HepG2 (cell line): ENCODE results near the gene MSL3B.

Experiments
- ATRX ChIP-seq: sonication (generic); formaldehyde crosslinking; IDR thresholded peaks from 2 replicates; pipeline ENCODE4 v1.4.0; 2020; ENCODE audit warnings: missing genetic modification reagents, borderline replicate concordance
- CCAR2 ChIP-seq: fragments of 200-400 bp; formaldehyde crosslinking; optimal IDR thresholded peaks from 2 replicates; pipeline ENCODE3; 2018; ENCODE audit warnings: low read depth, mild to moderate bottlenecking, low read length, moderate library complexity
- CSRNP2 ChIP-seq: sonication (generic); formaldehyde crosslinking; conservative IDR thresholded peaks from 2 replicates; pipeline ENCODE4 v1.8.0; 2022; ENCODE audit warnings: low read depth, missing genetic modification reagents
- DNMT1 ChIP-seq: sonication (generic); formaldehyde crosslinking; IDR thresholded peaks from 2 replicates; pipeline ENCODE4 v1.5.1; 2020; ENCODE audit warnings: mild to moderate bottlenecking, missing genetic modification reagents
- DPF2 ChIP-seq: sonication (generic); formaldehyde crosslinking; IDR thresholded peaks from 2 replicates; pipeline ENCODE4 v1.4.0; 2020; ENCODE audit warnings: mild to moderate bottlenecking, low read depth, missing genetic modification reagents, borderline replicate concordance
- ERF ChIP-seq: IDR thresholded peaks from 2 replicates; pipeline ENCODE4 v1.6.1; 2018; ENCODE audit warnings: missing biosample characterization, missing genetic modification reagents
- GMEB2 ChIP-seq: IDR thresholded peaks from 2 replicates; pipeline ENCODE4 v1.6.1; 2016; ENCODE audit warnings: missing biosample characterization, missing genetic modification reagents, low read depth
- JDP2 ChIP-seq: sonication (generic); formaldehyde crosslinking; IDR thresholded peaks from 2 replicates; pipeline ENCODE4 v1.8.1; 2022; ENCODE audit warnings: missing genetic modification reagents, borderline replicate concordance
- KDM2A ChIP-seq: sonication (generic); formaldehyde crosslinking; IDR thresholded peaks from 2 replicates; pipeline ENCODE4 v1.4.0; 2020; ENCODE audit warnings: low read depth, missing genetic modification reagents, borderline replicate concordance
- NBN ChIP-seq: fragments of 450-650 bp; conservative IDR thresholded peaks from 2 replicates; pipeline ENCODE4 v1.6.1; 2017
- NFKBIZ ChIP-seq: IDR thresholded peaks from 2 replicates; pipeline ENCODE4 v1.6.1; 2018; ENCODE audit warnings: missing genetic modification reagents, missing compliant biosample characterization
- RELA ChIP-seq: sonication (generic); formaldehyde crosslinking; IDR thresholded peaks from 2 replicates; pipeline ENCODE4 v1.4.0; 2020; ENCODE audit warnings: missing genetic modification reagents
- RFX1 ChIP-seq: fragments of 450-650 bp; IDR thresholded peaks from 2 replicates; pipeline ENCODE4 v1.6.1; 2017
- SNAPC5 ChIP-seq: sonication (generic); formaldehyde crosslinking; IDR thresholded peaks from 2 replicates; pipeline ENCODE4 v1.8.1; 2023; ENCODE audit warnings: mild to moderate bottlenecking, missing genetic modification reagents, borderline replicate concordance
- TMF1 ChIP-seq: sonication (generic); formaldehyde crosslinking; IDR thresholded peaks from 2 replicates; pipeline ENCODE4 v1.8.1; 2022; ENCODE audit warnings: low read depth, missing genetic modification reagents
- ZNF224 ChIP-seq: sonication (generic); formaldehyde crosslinking; IDR thresholded peaks from 2 replicates; pipeline ENCODE4 v1.5.0; 2020; ENCODE audit warnings: mild to moderate bottlenecking, missing genetic modification reagents
- ZNF329 ChIP-seq: sonication (generic); formaldehyde crosslinking; IDR thresholded peaks from 2 replicates; pipeline ENCODE4 v1.9.0; 2021; ENCODE audit warnings: low read depth, mild to moderate bottlenecking, missing genetic modification reagents
- ZNF468 ChIP-seq: sonication (generic); formaldehyde crosslinking; IDR thresholded peaks from 2 replicates; pipeline ENCODE4 v1.8.0; 2022; ENCODE audit warnings: mild to moderate bottlenecking, moderate library complexity, missing genetic modification reagents
- ZNF605 ChIP-seq: sonication (generic); formaldehyde crosslinking; IDR thresholded peaks from 2 replicates; pipeline ENCODE4 v1.8.0; 2022; ENCODE audit warnings: mild to moderate bottlenecking, missing genetic modification reagents
- ZNF670 ChIP-seq: sonication (generic); formaldehyde crosslinking; IDR thresholded peaks from 2 replicates; pipeline ENCODE4 v1.8.0; 2022; ENCODE audit warnings: mild to moderate bottlenecking, missing genetic modification reagents, borderline replicate concordance
- ZNF790 ChIP-seq: sonication (generic); formaldehyde crosslinking; IDR thresholded peaks from 2 replicates; pipeline ENCODE4 v1.8.0; 2022; ENCODE audit warnings: missing genetic modification reagents, mild to moderate bottlenecking, borderline replicate concordance
- ZNF850 ChIP-seq: sonication (generic); formaldehyde crosslinking; conservative IDR thresholded peaks from 2 replicates; pipeline ENCODE4 v1.9.0; 2021; ENCODE audit warnings: mild to moderate bottlenecking, missing genetic modification reagents
- ZNF878 ChIP-seq: sonication (generic); formaldehyde crosslinking; IDR thresholded peaks from 2 replicates; pipeline ENCODE4 v1.8.1; 2023; ENCODE audit warnings: mild to moderate bottlenecking, missing genetic modification reagents, moderate library complexity
- ZSCAN12 ChIP-seq: sonication (generic); formaldehyde crosslinking; IDR thresholded peaks from 2 replicates; pipeline ENCODE4 v1.9.0; 2021; ENCODE audit warnings: mild to moderate bottlenecking, missing genetic modification reagents

MSL3B gene

GRCh38 chr2:233857511-233858141, 10.6 kb downstream of the MSL3B start (continued):
- TF ChIP-seq ZNF790 (CRISPR knock-in tag): no peak
- no peak for TF ChIP-seq TMF1 (CRISPR knock-in tag)
- no peak for TF ChIP-seq ZNF850 (CRISPR knock-in tag)
- TF ChIP-seq DNMT1 (CRISPR knock-in tag): no peak
- TF ChIP-seq SNAPC5 (CRISPR knock-in tag): no peak
- TF ChIP-seq JDP2: no peak
- TF ChIP-seq RFX1: no peak
- no peak for TF ChIP-seq NBN
- TF ChIP-seq KDM2A (CRISPR knock-in tag): 0 out of 2 replicates have a peak, but pooled peaks have one; percentile 28
- no peak for TF ChIP-seq GMEB2
- 0 out of 2 replicates have a peak, but pooled peaks have one; percentile 16 for TF ChIP-seq ZNF605 (CRISPR knock-in tag)
- TF ChIP-seq ZSCAN12 (CRISPR knock-in tag): no peak
- no peak for TF ChIP-seq RELA (CRISPR knock-in tag)
- no peak for TF ChIP-seq NFKBIZ
- TF ChIP-seq ZNF468: no peak
- no peak for TF ChIP-seq CCAR2
- TF ChIP-seq ERF (CRISPR knock-in tag): no peak
- no peak for TF ChIP-seq ZNF329 (CRISPR knock-in tag)
- TF ChIP-seq ZNF878 (CRISPR knock-in tag): 0 out of 2 replicates have a peak, but pooled peaks have one; percentile 28
- TF ChIP-seq ZNF224 (CRISPR knock-in tag): no peak
- TF ChIP-seq ZNF670 (CRISPR knock-in tag): no peak
- TF ChIP-seq CSRNP2 (CRISPR knock-in tag): no peak
- TF ChIP-seq ATRX (CRISPR knock-in tag): no peak
- no peak for TF ChIP-seq DPF2
